Ovary (tissue), 3 donors: Measurements from ENCODE around the gene CACNG5.

ENCODE experiments used
- EP300 ChIP-seq: sonication (generic); formaldehyde crosslinking; IDR thresholded peaks from one replicate; pipeline ENCODE4 v1.6.1; 2017; ENCODE audit warnings: antibody characterized with exemption
- POLR2A ChIP-seq: fragments of 450-650 bp; IDR thresholded peaks from one replicate; pipeline ENCODE4 v1.6.1; 2017; ENCODE audit warnings: antibody characterized with exemption, mild to moderate bottlenecking, moderate library complexity
- TF ChIP-seq, protein P1 (sequence below), 3 donors: fragments of 450-650 bp in 2 of 3; fragments of 200-600 bp in 1 of 3; IDR thresholded peaks; one replicate each; pipeline versions ENCODE4 v1.5.1 to v1.8.0; 2016 to 2022; ENCODE audit warnings: antibody characterized with exemption in 3 of 3, mild to moderate bottlenecking in 1 of 3
- donor health status: DM: no; HTN: no; CAD: no.

DNA sequence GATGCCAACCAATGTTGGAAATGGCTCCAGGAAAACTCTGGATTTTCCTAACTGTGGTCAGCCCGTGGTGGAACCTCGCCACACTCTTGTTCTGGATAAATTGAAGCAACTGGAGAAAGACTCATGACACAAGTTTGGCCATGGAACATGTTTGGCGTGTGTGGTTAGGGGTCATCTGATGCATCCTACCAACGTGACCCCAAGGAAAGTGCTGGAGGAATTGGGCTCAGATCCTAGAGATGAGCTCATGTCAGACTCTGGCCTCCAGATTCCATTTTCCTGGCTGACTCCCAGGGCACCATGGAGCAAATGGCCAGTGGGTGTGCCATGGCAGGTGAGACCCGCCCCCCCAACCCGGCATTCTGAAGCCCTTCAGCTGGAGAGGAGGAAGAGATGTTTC is 58.5 kb downstream of the CACNG5 start:
- TF ChIP-seq, protein P1, sequence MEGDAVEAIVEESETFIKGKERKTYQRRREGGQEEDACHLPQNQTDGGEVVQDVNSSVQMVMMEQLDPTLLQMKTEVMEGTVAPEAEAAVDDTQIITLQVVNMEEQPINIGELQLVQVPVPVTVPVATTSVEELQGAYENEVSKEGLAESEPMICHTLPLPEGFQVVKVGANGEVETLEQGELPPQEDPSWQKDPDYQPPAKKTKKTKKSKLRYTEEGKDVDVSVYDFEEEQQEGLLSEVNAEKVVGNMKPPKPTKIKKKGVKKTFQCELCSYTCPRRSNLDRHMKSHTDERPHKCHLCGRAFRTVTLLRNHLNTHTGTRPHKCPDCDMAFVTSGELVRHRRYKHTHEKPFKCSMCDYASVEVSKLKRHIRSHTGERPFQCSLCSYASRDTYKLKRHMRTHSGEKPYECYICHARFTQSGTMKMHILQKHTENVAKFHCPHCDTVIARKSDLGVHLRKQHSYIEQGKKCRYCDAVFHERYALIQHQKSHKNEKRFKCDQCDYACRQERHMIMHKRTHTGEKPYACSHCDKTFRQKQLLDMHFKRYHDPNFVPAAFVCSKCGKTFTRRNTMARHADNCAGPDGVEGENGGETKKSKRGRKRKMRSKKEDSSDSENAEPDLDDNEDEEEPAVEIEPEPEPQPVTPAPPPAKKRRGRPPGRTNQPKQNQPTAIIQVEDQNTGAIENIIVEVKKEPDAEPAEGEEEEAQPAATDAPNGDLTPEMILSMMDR (IDR thresholded peaks at IDR 0.05) = no peak
- no peak for TF ChIP-seq EP300
- TF ChIP-seq POLR2A = no peak
